ENCODE data around the gene CCDC192. TPM values are rescaled to one million over a fixed set of nuclear protein-coding genes. Genes with fewer than 3 reads are reported as not detected.

CCDC192 gene
- total and polyA plus RNA-seq, 3 experiments from 2014 or later, result not detected

DNA sequence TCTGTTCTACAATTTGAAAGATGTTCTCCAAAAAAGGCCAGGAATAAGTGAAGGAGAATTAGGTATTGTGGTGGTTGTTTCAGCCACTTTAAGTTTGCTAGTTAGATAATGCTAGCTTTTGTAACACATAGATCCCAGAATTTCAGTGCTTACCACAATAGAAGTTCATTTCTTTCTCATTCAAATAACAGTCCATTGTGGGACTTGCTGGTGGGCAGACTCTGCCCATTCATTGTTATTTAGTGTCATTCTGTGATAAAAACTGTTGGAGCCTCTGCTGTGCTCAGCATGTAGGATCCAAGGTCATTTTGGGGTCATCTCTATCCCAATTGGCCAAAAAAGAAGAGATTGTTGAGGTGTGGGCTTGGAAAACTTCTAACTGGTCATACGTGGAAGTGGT lies 106.8 kb downstream of the CCDC192 start:
- H3K27ac Mint-ChIP-seq, result no peak overlapping the region
- no peaks in the 10 kb centered on the region for H3K4me1 Mint-ChIP-seq

DNA sequence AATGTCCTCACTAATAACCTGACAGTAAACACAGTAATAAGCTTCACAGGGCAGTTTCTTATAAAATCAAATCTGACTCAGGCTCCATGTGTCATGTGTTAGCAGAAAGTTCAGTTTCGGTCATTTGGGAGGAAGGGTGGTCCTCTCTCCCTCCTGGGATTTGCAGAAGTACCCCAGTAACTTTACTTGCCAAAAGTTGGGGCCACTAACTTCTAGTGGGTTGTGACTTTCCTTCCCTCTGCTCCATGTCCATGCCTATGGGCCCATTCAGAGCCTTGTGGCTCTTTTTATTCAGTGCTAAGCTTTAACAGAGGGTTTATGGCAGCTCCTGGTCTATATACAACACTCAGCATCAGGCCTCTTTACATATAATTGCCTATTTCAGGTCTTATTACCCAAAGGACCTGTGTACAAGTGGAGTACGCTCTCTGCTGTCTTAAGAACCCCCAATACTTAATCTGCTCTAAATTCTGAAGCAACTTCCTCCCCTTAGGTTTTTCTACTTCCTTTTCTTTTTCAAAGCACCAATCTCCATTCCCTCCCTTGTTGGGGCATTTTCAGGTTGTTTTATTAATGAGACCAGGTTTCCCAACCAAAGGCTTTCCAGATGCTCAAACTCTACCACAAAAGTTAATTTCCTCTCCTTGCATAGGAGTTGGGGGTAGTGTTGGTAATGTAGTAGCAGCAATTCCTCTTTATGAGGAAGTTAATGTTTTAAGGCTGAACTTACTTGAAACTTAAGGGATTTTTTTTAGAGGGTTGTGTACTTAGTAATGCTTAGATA lies 107.7 kb downstream of the CCDC192 start:
- POLR2A ChIA-PET, result no interaction called here
- Histone ChIP-seq H3K4me3 (ENCODE audit: low read length) (no peak overlapping the region), H3K9me3 (ENCODE audit: low read length) (no peaks in the 10 kb centered on the region), H3K27ac (ENCODE audit: low read depth, low read length) (no peak overlapping the region), H3K36me3 (ENCODE audit: insufficient read depth, low read length) (no peaks in the 10 kb centered on the region), H3K4me1 (ENCODE audit: insufficient read depth, low read length) (no peaks in the 10 kb centered on the region), H3K27me3 (ENCODE audit: insufficient read depth, low read length, poor library complexity, severe bottlenecking) (no peaks in the 10 kb centered on the region)
- Mint-ChIP-seq H3K36me3 (no peaks in the 10 kb centered on the region), H3K4me3 (no peak overlapping the region), H3K9me3 (peaks cover 0 to 2% (median 0%) of the 10 kb centered on the region in 5 donors), H3K27me3 (peaks cover 0 to 32% of the 10 kb centered on the region in 2 donors), H3K27ac (no peak overlapping the region), H3K4me1 (no peaks in the 10 kb centered on the region)
- no peak for DNase-seq
- CTCF ChIA-PET, result no interaction called here

More for the DNA sequence above, 106.8 kb downstream of the CCDC192 start:
- Mint-ChIP-seq H3K4me3 (no peak overlapping the region), H3K36me3 (no peaks in the 10 kb centered on the region), H3K9me3 (peaks cover 0 to 2% (median 0%) of the 10 kb centered on the region in 5 donors), H3K27me3 (peaks cover 0 to 32% of the 10 kb centered on the region in 2 donors)
- H3K27me3 ChIP-seq (ENCODE audit: insufficient read depth, low read length, poor library complexity, severe bottlenecking), result no peaks in the 10 kb centered on the region
- ChIA-PET CTCF (no interaction called here), POLR2A (no interaction called here)
- H3K4me1 ChIP-seq (ENCODE audit: insufficient read depth, low read length), result no peaks in the 10 kb centered on the region
- H3K36me3 ChIP-seq (ENCODE audit: insufficient read depth, low read length), result no peaks in the 10 kb centered on the region
- H3K4me3 ChIP-seq (ENCODE audit: low read length), result no peak overlapping the region
- no peak overlapping the region for H3K27ac ChIP-seq (ENCODE audit: low read depth, low read length)
- DNase-seq, result no peak
- H3K9me3 ChIP-seq (ENCODE audit: low read length), result no peaks in the 10 kb centered on the region

DNA sequence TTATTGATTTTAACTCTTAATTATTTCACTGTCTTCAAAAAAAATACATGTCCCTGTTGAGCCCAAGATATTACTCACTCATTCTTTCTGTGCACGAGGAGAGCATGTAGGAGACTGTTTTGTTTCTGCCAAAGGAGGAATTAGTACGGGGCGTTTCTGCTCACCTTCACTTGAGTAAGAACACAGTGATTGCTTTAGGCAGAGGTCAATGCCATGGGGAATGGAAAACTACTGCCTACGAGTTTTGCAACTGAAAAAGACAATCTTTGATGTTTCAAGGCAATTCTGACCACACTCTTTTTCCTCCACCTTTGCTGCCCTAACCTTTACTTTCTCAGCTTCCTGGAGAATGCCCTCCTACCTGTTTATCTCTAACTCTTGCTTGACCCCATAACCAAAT lies 109.4 kb downstream of the CCDC192 start:
- Mint-ChIP-seq H3K4me3 (no peak overlapping the region), H3K27ac (no peak overlapping the region), H3K36me3 (no peaks in the 10 kb centered on the region), H3K4me1 (no peaks in the 10 kb centered on the region), H3K9me3 (peaks cover 0 to 2% (median 0%) of the 10 kb centered on the region in 5 donors), H3K27me3 (peaks cover 0 to 30% of the 10 kb centered on the region in 2 donors)
- Histone ChIP-seq H3K36me3 (ENCODE audit: insufficient read depth, low read length) (no peaks in the 10 kb centered on the region), H3K4me3 (ENCODE audit: low read length) (no peak overlapping the region), H3K27ac (ENCODE audit: low read depth, low read length) (no peak overlapping the region), H3K4me1 (ENCODE audit: insufficient read depth, low read length) (no peaks in the 10 kb centered on the region), H3K9me3 (ENCODE audit: low read length) (no peaks in the 10 kb centered on the region), H3K27me3 (ENCODE audit: insufficient read depth, low read length, poor library complexity, severe bottlenecking) (no peaks in the 10 kb centered on the region)
- ChIA-PET POLR2A (no interaction called here), CTCF (no interaction called here)
- no peak for DNase-seq

DNA sequence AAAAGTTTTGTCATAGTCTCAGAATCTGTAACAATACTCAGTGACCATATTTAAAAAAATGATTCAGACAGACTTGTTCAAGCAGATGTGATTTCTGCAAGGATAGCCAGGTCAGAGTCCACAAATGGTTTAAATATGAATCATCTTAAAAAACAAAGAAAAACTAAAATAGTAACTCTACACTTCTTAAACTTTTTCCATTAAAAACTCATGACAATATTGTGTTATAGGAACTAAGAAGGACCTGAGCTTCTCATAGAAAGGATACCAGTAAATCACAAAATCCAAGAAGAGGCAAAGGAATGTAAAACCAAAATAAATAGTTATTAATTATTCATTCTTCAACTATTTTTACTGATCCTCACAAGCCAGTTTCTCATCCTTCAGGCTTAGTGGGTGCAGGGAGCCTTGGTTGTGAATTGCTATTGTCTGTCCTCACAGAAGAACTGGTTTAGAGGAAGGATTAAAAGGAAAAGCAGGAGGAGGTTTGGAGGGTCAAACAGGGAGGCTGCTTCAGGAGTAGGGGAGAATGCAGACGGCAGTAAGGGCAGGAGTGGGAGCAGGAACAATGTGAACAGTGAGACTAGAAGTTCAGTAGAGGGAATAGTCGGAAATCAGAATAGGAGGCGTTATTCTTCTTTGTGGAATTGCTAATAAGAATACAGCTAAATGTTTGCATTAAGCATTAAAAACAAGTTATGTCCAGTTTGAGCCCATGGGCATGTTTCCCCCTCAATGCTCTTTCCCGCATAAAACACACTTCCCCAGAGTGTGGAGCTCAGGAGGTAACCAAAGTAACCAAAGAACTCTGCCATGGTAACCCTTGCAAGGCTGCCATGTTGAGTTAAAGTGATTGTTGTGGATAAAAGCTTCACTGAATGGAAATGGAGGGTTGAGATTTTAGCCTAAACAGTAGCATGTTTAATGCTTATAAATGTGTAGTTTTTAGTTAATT lies 110.7 kb downstream of the CCDC192 start:
- Mint-ChIP-seq H3K9me3 (peaks cover 0 to 2% (median 0%) of the 10 kb centered on the region in 5 donors), H3K4me3 (no peak overlapping the region), H3K4me1 (no peaks in the 10 kb centered on the region), H3K27ac (no peak overlapping the region), H3K27me3 (peaks cover 0 to 32% of the 10 kb centered on the region in 2 donors), H3K36me3 (no peaks in the 10 kb centered on the region)
- no peaks in the 10 kb centered on the region for H3K27me3 ChIP-seq (ENCODE audit: insufficient read depth, low read length, poor library complexity, severe bottlenecking)
- H3K9me3 ChIP-seq (ENCODE audit: low read length), result no peaks in the 10 kb centered on the region
- ChIA-PET POLR2A (no interaction called here), CTCF (no interaction called here)
- no peak overlapping the region for H3K27ac ChIP-seq (ENCODE audit: low read depth, low read length)
- no peaks in the 10 kb centered on the region for H3K4me1 ChIP-seq (ENCODE audit: insufficient read depth, low read length)
- H3K36me3 ChIP-seq (ENCODE audit: insufficient read depth, low read length), result no peaks in the 10 kb centered on the region
- no peak overlapping the region for H3K4me3 ChIP-seq (ENCODE audit: low read length)
- DNase-seq, result no peak

DNA sequence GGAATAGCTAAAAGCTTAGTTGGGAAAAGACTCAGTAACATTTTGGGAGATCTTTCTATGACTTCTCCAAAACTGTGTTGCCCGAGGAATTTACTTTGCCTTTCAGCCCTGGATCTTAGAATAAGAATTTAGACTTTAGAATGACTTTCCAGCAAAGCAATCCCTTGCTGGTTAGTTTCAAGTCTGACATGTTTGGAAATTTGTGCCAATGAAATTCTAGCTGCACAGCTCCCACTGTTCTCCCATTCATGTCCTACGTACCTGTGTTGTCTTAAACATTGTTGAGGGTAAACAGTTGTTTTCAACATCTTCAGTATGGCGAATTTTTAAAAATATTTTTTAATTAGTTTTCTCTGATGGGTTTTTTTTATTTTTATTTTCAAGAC lies 111.4 kb downstream of the CCDC192 start:
- no peak overlapping the region for H3K4me3 ChIP-seq (ENCODE audit: low read length)
- no peaks in the 10 kb centered on the region for H3K4me1 ChIP-seq (ENCODE audit: insufficient read depth, low read length)
- H3K27ac Mint-ChIP-seq, result no peak overlapping the region
- no peaks in the 10 kb centered on the region for H3K9me3 ChIP-seq (ENCODE audit: low read length)
- H3K4me1 Mint-ChIP-seq, result no peaks in the 10 kb centered on the region
- no peaks in the 10 kb centered on the region for H3K36me3 Mint-ChIP-seq
- H3K36me3 ChIP-seq (ENCODE audit: insufficient read depth, low read length), result no peaks in the 10 kb centered on the region
- H3K27me3 ChIP-seq (ENCODE audit: insufficient read depth, low read length, poor library complexity, severe bottlenecking), result no peaks in the 10 kb centered on the region
- peaks cover 0 to 2% (median 0%) of the 10 kb centered on the region in 5 donors for H3K9me3 Mint-ChIP-seq
- H3K4me3 Mint-ChIP-seq, result no peak overlapping the region
- no peak overlapping the region for H3K27ac ChIP-seq (ENCODE audit: low read depth, low read length)
- ChIA-PET POLR2A (no interaction called here), CTCF (no interaction called here)
- H3K27me3 Mint-ChIP-seq, result peaks cover 0 to 32% of the 10 kb centered on the region in 2 donors
- no peak for DNase-seq

DNA sequence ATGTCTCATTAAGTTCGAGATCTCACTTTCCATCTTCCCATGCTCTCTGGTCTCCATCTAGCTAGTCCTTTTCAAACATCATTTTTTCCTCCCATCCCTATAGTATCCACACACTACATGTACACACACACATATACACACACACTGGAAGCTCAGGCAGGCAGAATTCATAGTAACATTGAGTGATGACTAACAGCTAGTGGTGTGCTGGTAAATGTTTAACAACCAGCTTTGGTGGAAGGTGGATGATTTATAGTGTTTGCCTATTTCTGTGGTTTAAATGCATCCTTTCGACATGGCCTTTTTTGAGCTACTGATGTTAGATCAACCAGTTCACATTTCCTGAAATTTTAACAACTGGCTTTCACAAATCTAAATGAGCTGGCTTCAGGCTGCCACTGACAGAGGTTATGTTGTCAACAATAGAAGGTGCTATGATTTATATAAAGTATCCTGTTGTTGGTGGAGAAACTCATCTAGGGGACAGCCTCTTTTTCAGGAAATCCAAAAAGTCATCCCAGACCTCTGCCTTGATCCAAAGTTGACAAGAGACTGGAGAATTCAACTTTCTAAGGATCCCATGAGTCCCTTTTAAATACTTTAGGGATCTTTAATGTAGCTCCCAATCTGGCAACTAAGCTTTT lies 117.8 kb downstream of the CCDC192 start:
- no peak for DNase-seq
- Histone ChIP-seq H3K9me3 (ENCODE audit: low read length) (no peaks in the 10 kb centered on the region), H3K36me3 (ENCODE audit: insufficient read depth, low read length) (no peaks in the 10 kb centered on the region), H3K27me3 (ENCODE audit: insufficient read depth, low read length, poor library complexity, severe bottlenecking) (no peaks in the 10 kb centered on the region), H3K27ac (ENCODE audit: low read depth, low read length) (no peak overlapping the region), H3K4me1 (ENCODE audit: insufficient read depth, low read length) (no peaks in the 10 kb centered on the region), H3K4me3 (ENCODE audit: low read length) (no peak overlapping the region)
- Mint-ChIP-seq H3K4me1 (no peaks in the 10 kb centered on the region), H3K27ac (no peak overlapping the region), H3K9me3 (no peaks in the 10 kb centered on the region), H3K36me3 (no peaks in the 10 kb centered on the region), H3K4me3 (no peak overlapping the region), H3K27me3 (peaks cover 0 to 12% of the 10 kb centered on the region in 2 donors)
- POLR2A ChIA-PET, result no interaction called here
- CTCF ChIA-PET, result no interaction called here

DNA sequence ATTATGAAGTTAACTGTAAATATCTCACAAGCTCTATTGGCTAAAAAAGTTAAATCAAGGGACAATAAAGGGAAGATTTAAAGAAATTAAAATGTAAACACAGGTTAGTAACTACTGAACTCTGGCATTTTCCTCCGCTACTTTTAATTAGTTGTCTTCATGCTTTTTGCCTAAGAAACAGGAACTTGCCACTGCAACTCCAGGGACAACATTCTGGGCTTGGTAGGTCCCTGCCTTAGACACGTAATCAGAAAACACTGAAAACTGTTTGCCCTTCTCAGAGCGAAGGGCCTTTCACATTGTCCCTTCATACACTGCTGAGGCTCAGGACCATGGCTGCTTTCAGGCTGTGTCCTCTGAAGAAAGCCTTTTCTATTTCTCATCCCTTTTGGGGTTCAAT lies 118.7 kb downstream of the CCDC192 start:
- DNase-seq, result no peak
- Histone ChIP-seq H3K27ac (ENCODE audit: low read depth, low read length) (no peak overlapping the region), H3K27me3 (ENCODE audit: insufficient read depth, low read length, poor library complexity, severe bottlenecking) (no peaks in the 10 kb centered on the region), H3K4me3 (ENCODE audit: low read length) (no peak overlapping the region), H3K4me1 (ENCODE audit: insufficient read depth, low read length) (no peaks in the 10 kb centered on the region), H3K9me3 (ENCODE audit: low read length) (no peaks in the 10 kb centered on the region), H3K36me3 (ENCODE audit: insufficient read depth, low read length) (no peaks in the 10 kb centered on the region)
- no peaks in the 10 kb centered on the region for H3K4me1 Mint-ChIP-seq
- no peaks in the 10 kb centered on the region for H3K36me3 Mint-ChIP-seq
- no peak overlapping the region for H3K27ac Mint-ChIP-seq
- no peak overlapping the region for H3K4me3 Mint-ChIP-seq
- ChIA-PET POLR2A (no interaction called here), CTCF (no interaction called here)
- H3K27me3 Mint-ChIP-seq, result peaks cover 5 to 16% of the 10 kb centered on the region in 2 donors
- no peaks in the 10 kb centered on the region for H3K9me3 Mint-ChIP-seq

DNA sequence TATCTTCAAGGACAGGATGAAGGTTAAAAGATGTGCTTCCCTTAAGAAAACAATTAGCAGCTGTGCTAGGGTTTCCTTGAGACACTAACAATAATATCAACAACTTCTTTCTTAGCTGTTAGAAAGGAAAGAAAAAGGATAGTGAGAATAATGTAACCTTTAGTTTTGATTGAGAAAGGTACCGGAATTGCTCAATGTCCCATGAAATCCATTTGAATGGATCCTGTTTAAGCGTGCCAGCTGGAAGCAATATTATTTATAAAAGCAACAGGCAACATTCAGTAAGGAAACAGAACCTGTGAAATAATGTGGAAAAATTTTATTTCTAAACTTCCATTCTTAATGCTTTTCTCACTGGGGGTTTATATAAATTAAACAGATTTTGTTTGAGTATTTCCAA lies 120.9 kb downstream of the CCDC192 start:
- Mint-ChIP-seq H3K4me1 (no peaks in the 10 kb centered on the region), H3K36me3 (no peaks in the 10 kb centered on the region), H3K27ac (no peak overlapping the region), H3K9me3 (peaks cover 0 to 2% (median 0%) of the 10 kb centered on the region in 5 donors), H3K27me3 (peaks cover 8 to 21% of the 10 kb centered on the region in 2 donors), H3K4me3 (no peak overlapping the region)
- Histone ChIP-seq H3K9me3 (ENCODE audit: low read length) (no peaks in the 10 kb centered on the region), H3K4me3 (ENCODE audit: low read length) (no peak overlapping the region), H3K27me3 (ENCODE audit: insufficient read depth, low read length, poor library complexity, severe bottlenecking) (no peaks in the 10 kb centered on the region), H3K4me1 (ENCODE audit: insufficient read depth, low read length) (no peaks in the 10 kb centered on the region), H3K36me3 (ENCODE audit: insufficient read depth, low read length) (no peaks in the 10 kb centered on the region), H3K27ac (ENCODE audit: low read depth, low read length) (no peak overlapping the region)
- CTCF ChIA-PET, result no interaction called here
- POLR2A ChIA-PET, result no interaction called here
- no peak for DNase-seq
